Mesenchymal stem cell (in vitro differentiated cells and primary cell): ENCODE measurements around the gene GATB.

Experiments
- DNase-seq: peaks from one replicate; pipeline ENCODE4 v3.0.0-alpha.2; 2013
- H2AFZ ChIP-seq: one replicate; pipeline ENCODE4 v1.6.1; 2013; ENCODE audit warnings: low read depth, mild to moderate bottlenecking, control low read depth, inconsistent platforms, low read length, moderate library complexity
- H2AK5ac ChIP-seq: 2 replicates; pipeline ENCODE4 v1.6.1; 2013; ENCODE audit warnings: low read length, moderate library complexity, mild to moderate bottlenecking, inconsistent platforms; ENCODE audit not compliant: severe bottlenecking
- H2BK120ac ChIP-seq: one replicate; pipeline ENCODE4 v1.6.1; 2013; ENCODE audit warnings: low read depth, mild to moderate bottlenecking, inconsistent platforms, low read length, moderate library complexity
- H2BK12ac ChIP-seq, 2 experiments: one replicate each; pipeline ENCODE4 v1.6.1; 2013; ENCODE audit warnings: inconsistent platforms in 2 of 2, low read length in 2 of 2, mild to moderate bottlenecking in 2 of 2, moderate library complexity in 2 of 2, control low read depth in 1 of 2
- H2BK15ac ChIP-seq: one replicate; pipeline ENCODE4 v1.6.1; 2013; ENCODE audit warnings: mild to moderate bottlenecking, low read depth, inconsistent platforms; ENCODE audit not compliant: poor library complexity, severe bottlenecking
- H2BK5ac ChIP-seq: 2 replicates; pipeline ENCODE4 v1.6.1; 2013; ENCODE audit warnings: low read depth, mild to moderate bottlenecking, low read length, control low read depth, inconsistent platforms; ENCODE audit not compliant: poor library complexity, severe bottlenecking
- H3K14ac ChIP-seq, 2 experiments: one replicate each; pipeline ENCODE4 v1.6.1; 2013; ENCODE audit warnings: inconsistent platforms in 2 of 2, low read length in 2 of 2, control low read depth in 1 of 2, mild to moderate bottlenecking in 1 of 2, moderate library complexity in 1 of 2
- H3K18ac ChIP-seq, 2 experiments: one replicate each; pipeline ENCODE4 v1.6.1; 2013; ENCODE audit warnings: inconsistent platforms in 2 of 2, low read length in 2 of 2, control low read depth in 1 of 2, low read depth in 1 of 2, mild to moderate bottlenecking in 1 of 2
- H3K23ac ChIP-seq, 2 experiments: one replicate each; pipeline ENCODE4 v1.6.1; 2013; ENCODE audit warnings: inconsistent platforms in 2 of 2, low read length in 2 of 2, mild to moderate bottlenecking in 2 of 2, moderate library complexity in 2 of 2, control low read depth in 1 of 2
- H3K27ac ChIP-seq: 2 replicates; pipeline ENCODE4 v1.5.1; 2013; ENCODE audit warnings: mild to moderate bottlenecking, moderate library complexity, low read length, control low read depth, inconsistent platforms; ENCODE audit not compliant: poor library complexity, severe bottlenecking
- H3K27me3 ChIP-seq, 2 experiments: 2 replicates each; pipeline versions ENCODE4 v1.6.1 to v1.7.0; 2013; ENCODE audit warnings: low read length in 2 of 2, mild to moderate bottlenecking in 2 of 2, moderate library complexity in 2 of 2, control low read depth in 1 of 2, inconsistent platforms in 1 of 2; ENCODE audit not compliant: control insufficient read depth in 1 of 2, insufficient read depth in 1 of 2
- H3K36me3 ChIP-seq, 2 experiments: 2 replicates each; pipeline versions ENCODE4 v1.6.1 to v1.7.0; 2013; ENCODE audit warnings: low read length in 2 of 2, control low read depth in 1 of 2, inconsistent platforms in 1 of 2, low read depth in 1 of 2, mild to moderate bottlenecking in 1 of 2; ENCODE audit not compliant: insufficient read depth in 2 of 2, control insufficient read depth in 1 of 2
- H3K4ac ChIP-seq, 2 experiments: one replicate each; pipeline ENCODE4 v1.6.1; 2013; ENCODE audit warnings: inconsistent platforms in 2 of 2, low read length in 2 of 2, mild to moderate bottlenecking in 2 of 2, moderate library complexity in 2 of 2, control low read depth in 1 of 2, low read depth in 1 of 2
- H3K4me1 ChIP-seq: 2 replicates; pipeline ENCODE4 v1.6.1; 2013; ENCODE audit warnings: low read depth, low read length, control low read depth; ENCODE audit not compliant: control insufficient read depth, insufficient read depth
- H3K4me2 ChIP-seq: 2 replicates; pipeline ENCODE4 v1.6.1; 2013; ENCODE audit warnings: low read length, mild to moderate bottlenecking, inconsistent platforms; ENCODE audit not compliant: poor library complexity, severe bottlenecking
- H3K4me3 ChIP-seq, 2 experiments: 2 replicates each; pipeline versions ENCODE4 v1.5.1 to v1.7.0; 2013; ENCODE audit warnings: low read length in 2 of 2, mild to moderate bottlenecking in 2 of 2, control low read depth in 1 of 2, low read depth in 1 of 2; ENCODE audit not compliant: insufficient read depth in 1 of 2
- H3K79me1 ChIP-seq: replicated peaks from 2 replicates; pipeline ENCODE4 v1.6.1; 2013; ENCODE audit warnings: mild to moderate bottlenecking, control low read depth, low read length, inconsistent platforms; ENCODE audit not compliant: poor library complexity, severe bottlenecking
- H3K9ac ChIP-seq: 2 replicates; pipeline ENCODE4 v1.7.0; 2013; ENCODE audit warnings: mild to moderate bottlenecking, low read length, moderate library complexity
- H3K9me3 ChIP-seq: 2 replicates; pipeline ENCODE4 v1.7.0; 2013; ENCODE audit warnings: mild to moderate bottlenecking, low read length; ENCODE audit not compliant: control insufficient read depth
- H4K8ac ChIP-seq: one replicate; pipeline ENCODE4 v1.6.1; 2013; ENCODE audit warnings: inconsistent platforms, mild to moderate bottlenecking, low read length, moderate library complexity
- H4K91ac ChIP-seq: one replicate; pipeline ENCODE4 v1.6.1; 2013; ENCODE audit warnings: mild to moderate bottlenecking, low read length, inconsistent platforms
- WGBS: methylation state at CpG from one replicate; pipeline ENCODE4 v1.1.7; 2013; ENCODE audit warnings: mixed read lengths; 5-methylcytosine and 5-hydroxymethylcytosine counted together

Gene GATB

DNA sequence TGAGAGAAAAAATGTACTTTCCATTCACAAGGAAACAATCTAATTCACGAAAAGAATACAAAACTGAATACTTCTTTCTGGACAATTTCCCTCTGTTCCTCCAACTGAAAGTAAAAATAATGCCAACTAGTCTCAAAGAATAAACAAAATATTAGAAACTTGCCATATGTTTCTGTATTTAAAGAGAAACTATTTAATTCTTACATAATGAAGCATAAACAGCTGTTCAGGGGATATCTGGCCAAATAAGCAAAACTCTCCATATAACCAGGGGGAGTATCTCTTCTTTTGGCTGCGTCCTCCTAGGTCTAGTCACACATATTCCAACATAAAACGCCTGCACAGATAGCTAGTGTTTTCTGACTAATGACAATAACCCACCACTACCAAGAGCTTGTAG is 805 bp downstream of the GATB start:
- no peak for DNase-seq
- Histone ChIP-seq H3K4me2 (peak overlapping the region; percentile 96), H4K91ac (no peak overlapping the region), H3K4me1 (no peaks in the 10 kb centered on the region), H2BK5ac (no peak overlapping the region), H3K9ac (peak overlapping the region; percentile 99), H3K4me3 (peak overlapping the region in 1 of 2 experiments; percentile 98), H3K27me3 (peaks cover 0 to 4% of the 10 kb centered on the region in 2 experiments), H3K23ac (no peak overlapping the region), H2BK15ac (no peak overlapping the region), H2BK120ac (no peak overlapping the region), H3K4ac (peak overlapping the region; percentile 9 to 13), H3K36me3 (peaks cover 0 to 31% of the 10 kb centered on the region in 2 experiments), H3K14ac (no peak overlapping the region), H3K79me1 (peaks cover 9% of the 10 kb centered on the region), H2AFZ (no peak overlapping the region), H3K9me3 (no peaks in the 10 kb centered on the region), H2BK12ac (no peak overlapping the region), H3K18ac (no peak overlapping the region), H4K8ac (peak overlapping the region; percentile 62), H2AK5ac (no peak overlapping the region), H3K27ac (no peak overlapping the region)
- WGBS: 59% methylated on average over 3 of the region's 3 CpGs

DNA sequence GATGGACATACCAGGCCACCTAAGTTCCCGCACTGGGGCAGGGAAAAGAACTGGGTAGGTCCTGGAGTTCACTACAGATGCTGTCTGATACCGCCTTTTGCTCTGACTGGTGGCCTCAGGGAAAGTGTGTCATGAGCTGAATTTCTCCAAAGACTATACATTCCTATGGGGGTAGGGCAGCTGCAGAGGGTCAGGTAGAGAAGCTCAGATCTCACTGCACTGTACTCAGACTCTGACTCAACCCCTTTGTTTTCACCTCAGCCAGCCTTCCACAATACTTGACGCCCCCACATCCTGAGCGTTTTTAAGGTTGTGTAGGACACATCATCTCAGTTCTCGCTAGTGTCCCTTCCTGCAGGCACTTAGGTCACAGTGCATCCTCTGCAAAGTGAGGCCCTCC is 7.8 kb downstream of the GATB start:
- Histone ChIP-seq H3K18ac (no peak overlapping the region), H3K23ac (no peak overlapping the region), H2AK5ac (no peak overlapping the region), H3K4me3 (no peak overlapping the region), H3K79me1 (peaks cover 6% of the 10 kb centered on the region), H2AFZ (no peak overlapping the region), H2BK120ac (no peak overlapping the region), H2BK12ac (no peak overlapping the region), H3K4me1 (no peaks in the 10 kb centered on the region), H3K36me3 (peaks cover 3 to 57% of the 10 kb centered on the region in 2 experiments), H3K14ac (no peak overlapping the region), H3K4ac (no peak overlapping the region), H2BK15ac (no peak overlapping the region), H3K4me2 (no peak overlapping the region), H3K27ac (no peak overlapping the region), H3K9me3 (no peaks in the 10 kb centered on the region), H4K8ac (no peak overlapping the region), H4K91ac (no peak overlapping the region), H3K9ac (no peak overlapping the region), H2BK5ac (no peak overlapping the region), H3K27me3 (no peaks in the 10 kb centered on the region)
- 96% methylated on average over 4 of the region's 5 CpGs for WGBS
- no peak for DNase-seq

DNA sequence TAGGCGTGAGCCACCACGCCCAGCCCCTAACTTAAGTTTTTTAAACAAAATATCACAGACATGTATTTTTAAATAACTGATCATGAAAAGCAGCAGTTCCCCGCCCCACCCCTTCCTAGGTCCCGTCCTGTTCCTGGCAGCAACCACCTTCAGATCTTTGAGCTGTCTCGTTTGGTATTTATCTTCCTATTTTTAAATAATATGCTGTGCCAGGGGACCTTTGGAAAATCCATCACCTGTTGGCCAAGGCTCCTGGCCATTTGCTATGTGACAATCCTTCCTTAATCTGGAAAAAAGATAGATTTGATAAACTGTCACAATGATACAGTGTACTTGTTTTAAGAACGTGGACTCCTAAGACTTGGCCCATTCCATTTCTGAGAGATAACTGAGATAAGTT is 10.7 kb downstream of the GATB start:
- no peak overlapping the region for H2AK5ac ChIP-seq
- H3K4me1 ChIP-seq: peaks cover 5% of the 10 kb centered on the region
- no peak overlapping the region for H3K4me3 ChIP-seq
- H3K4me2 ChIP-seq: no peak overlapping the region
- no peak overlapping the region for H2AFZ ChIP-seq
- peaks cover 3 to 31% of the 10 kb centered on the region in 2 experiments for H3K36me3 ChIP-seq
- H4K8ac ChIP-seq: no peak overlapping the region
- H3K4ac ChIP-seq: no peak overlapping the region
- 80% methylated on average over 5 of the region's 6 CpGs for WGBS
- no peak overlapping the region for H2BK12ac ChIP-seq
- no peak overlapping the region for H2BK120ac ChIP-seq
- no peak overlapping the region for H3K9ac ChIP-seq
- no peak for DNase-seq
- no peak overlapping the region for H3K18ac ChIP-seq
- no peaks in the 10 kb centered on the region for H3K27me3 ChIP-seq
- H3K14ac ChIP-seq: no peak overlapping the region
- H4K91ac ChIP-seq: no peak overlapping the region
- H3K23ac ChIP-seq: no peak overlapping the region
- H2BK15ac ChIP-seq: no peak overlapping the region
- H3K79me1 ChIP-seq: peaks cover 16% of the 10 kb centered on the region
- no peak overlapping the region for H3K27ac ChIP-seq
- no peak overlapping the region for H2BK5ac ChIP-seq
- H3K9me3 ChIP-seq: no peaks in the 10 kb centered on the region

- H3K23ac ChIP-seq: peak overlapping the region in 1 of 2 experiments; percentile 96
- no peak overlapping the region for H2AFZ ChIP-seq
- no peaks in the 10 kb centered on the region for H3K36me3 ChIP-seq
- no peak overlapping the region for H2BK5ac ChIP-seq
- H2BK15ac ChIP-seq: no peak overlapping the region
- no peak overlapping the region for H4K91ac ChIP-seq
- H3K9me3 ChIP-seq: no peaks in the 10 kb centered on the region
- no peak overlapping the region for H2BK120ac ChIP-seq
- no peak overlapping the region for H2AK5ac ChIP-seq
- WGBS: 41% methylated on average over 3 of the region's 5 CpGs
- H4K8ac ChIP-seq: peak overlapping the region; percentile 94
- H3K4ac ChIP-seq: no peak overlapping the region
- H3K4me2 ChIP-seq: no peak overlapping the region
- peaks cover 6% of the 10 kb centered on the region for H3K4me1 ChIP-seq
- peaks cover 21% of the 10 kb centered on the region for H3K79me1 ChIP-seq
- peak overlapping the region in 1 of 2 experiments; percentile 75 for H3K18ac ChIP-seq
- H3K27ac ChIP-seq: peak overlapping the region; percentile 83
- H3K4me3 ChIP-seq: no peak overlapping the region
- no peak overlapping the region for H3K14ac ChIP-seq
- no peaks in the 10 kb centered on the region for H3K27me3 ChIP-seq
- H2BK12ac ChIP-seq: peak overlapping the region in 1 of 2 experiments; percentile 39
- peak; percentile 52 for DNase-seq
- H3K9ac ChIP-seq: peak overlapping the region; percentile 32
These were observed 15.2 kb downstream of the GATB start for GRCh38 chr4:151745481-151746231.
